ENCODE measurements around the gene SFT2D1.
A peak's percentile ranks its signal among the peaks of the same experiment; 100 is the strongest.
"Not testable (repeated sequence)": the region's sequence is repeated elsewhere in the genome, so short reads cannot be mapped to it uniquely, and the experiment has no call there.

SFT2D1 gene

DNA sequence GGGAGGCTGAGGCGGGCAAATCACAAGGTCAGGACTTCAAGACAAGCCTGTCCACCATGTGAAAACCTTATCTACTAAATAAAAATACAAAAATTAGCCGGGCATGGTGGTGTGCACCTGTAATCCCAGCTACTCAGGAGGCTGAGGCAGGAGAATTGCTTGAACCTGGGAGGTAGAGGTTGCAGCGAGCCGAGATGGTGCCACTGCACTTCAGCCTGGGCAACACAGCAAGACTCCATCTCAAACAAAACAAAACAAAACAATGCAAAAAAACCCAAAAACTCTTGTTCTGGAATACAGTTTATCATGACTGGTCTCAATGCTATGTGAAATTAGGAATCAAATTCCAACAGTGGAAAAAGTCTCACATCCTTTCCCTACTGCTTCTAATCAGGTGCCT, 20.1 kb upstream of the SFT2D1 start:
- not testable (repeated sequence) for DNase-seq

DNA sequence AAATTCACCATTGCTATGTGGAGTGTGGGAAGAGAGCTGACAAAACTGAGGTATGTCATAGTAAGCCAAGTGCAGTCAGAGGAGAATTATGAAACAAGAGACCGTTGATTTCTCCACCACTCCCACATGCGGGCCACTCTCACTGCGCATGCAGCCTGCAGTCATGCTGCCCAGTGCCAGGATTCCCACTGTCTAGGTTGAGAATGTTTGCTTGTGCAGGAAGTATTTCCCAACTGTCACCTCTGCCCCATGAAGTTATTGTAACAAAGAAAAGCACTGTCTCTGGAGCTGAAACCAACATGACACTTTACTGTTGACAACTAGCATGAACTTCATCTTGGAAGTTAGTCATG, 18.7 kb upstream of the SFT2D1 start:
- no peak for DNase-seq

DNA sequence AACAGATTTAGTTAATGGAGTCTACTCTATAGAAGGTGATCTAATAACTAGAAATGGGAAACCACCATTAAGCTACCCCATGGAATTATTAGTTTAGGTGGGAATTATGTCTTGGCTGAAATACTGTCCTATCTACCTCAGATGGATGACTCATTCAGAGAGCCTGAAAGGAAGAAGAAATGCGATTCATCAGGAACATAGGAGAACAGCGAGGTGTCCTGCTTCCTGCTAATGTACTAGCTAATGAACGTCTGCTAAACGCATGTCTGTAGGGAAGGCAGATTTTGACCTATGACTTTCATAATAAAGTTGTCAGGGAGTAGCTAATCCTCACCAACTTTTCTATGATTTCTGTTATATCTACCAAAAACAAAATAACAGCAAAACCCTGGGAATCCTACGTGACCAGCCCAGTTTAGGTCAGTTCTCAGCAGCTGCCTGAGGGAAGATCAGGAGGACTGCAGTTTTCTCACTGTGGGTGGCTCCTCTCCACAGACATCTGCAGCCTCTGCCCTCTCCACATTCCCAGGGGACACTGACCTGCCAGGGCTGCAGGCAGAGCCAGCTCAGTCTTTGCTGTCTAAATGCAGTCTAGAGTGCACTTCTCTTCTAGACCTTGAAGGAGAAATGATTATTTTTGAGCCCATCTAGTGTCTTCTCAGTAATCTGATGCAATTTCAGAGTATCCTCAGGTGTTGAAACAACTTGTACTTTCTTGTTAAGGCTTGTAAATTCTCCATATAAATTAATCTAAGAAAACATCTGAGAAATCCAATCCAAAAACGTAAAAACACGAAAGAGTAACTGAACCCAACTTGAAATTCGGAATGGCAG, 18.1 kb upstream of the SFT2D1 start:
- DNase-seq: no peak

DNA sequence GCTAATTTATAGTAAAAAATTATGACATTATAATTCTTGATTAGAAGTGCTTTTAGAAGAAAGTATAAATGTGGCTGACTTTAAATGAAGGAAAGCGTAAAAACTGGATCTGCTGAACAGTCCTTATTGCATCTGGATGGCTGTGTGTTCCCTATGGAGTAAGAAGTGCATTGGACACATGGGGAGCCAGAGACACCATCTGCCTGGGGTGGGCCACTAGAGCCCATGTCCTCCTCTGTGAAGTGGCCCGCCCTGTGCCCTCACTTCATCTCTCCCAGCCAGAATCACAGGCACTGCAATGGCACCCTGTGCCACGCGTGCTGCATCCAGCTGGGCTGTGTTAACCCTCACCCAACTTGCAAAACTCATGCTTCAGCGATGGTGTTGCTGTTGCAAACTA, 13.2 kb upstream of the SFT2D1 start:
- no peak for DNase-seq

DNA sequence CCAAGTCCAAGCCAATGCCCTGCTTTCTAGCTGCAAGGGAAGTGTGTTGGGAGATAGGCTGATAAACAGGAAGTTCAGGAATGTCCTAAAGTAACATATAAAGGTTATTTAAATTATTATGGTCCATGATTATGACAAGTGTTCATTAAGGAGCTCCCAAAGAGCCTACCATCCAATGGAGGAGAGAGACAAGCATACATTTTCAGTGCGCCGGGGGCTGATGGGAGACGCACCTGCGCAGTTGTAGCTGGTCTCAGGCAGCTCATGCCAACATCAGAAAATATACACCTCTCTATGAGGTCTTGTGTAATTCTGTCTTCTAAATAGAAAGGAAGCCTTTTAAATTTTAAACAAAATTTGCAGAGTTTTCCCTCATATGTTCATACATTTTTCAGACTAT, 12.6 kb upstream of the SFT2D1 start:
- no peak for DNase-seq

DNA sequence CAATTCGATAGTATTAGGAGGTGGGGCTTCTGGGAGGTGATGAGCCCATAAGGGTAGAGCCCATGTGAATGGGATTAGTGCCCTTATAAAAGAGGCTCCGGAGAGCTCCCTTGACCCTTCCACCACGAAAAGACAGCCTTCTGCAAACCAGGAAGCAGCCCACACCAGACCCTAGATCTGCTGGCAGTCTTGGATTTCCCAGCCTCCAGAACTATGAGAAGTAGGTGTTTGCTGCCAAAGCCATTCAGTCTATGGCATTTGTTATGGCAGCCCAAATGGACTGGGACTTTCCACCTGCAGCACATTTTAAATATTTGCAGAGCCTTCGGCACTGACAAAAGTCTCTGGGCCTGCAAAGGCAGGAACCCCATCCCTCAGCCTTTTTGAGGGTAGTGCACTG, 11.8 kb upstream of the SFT2D1 start:
- DNase-seq: no peak

DNA sequence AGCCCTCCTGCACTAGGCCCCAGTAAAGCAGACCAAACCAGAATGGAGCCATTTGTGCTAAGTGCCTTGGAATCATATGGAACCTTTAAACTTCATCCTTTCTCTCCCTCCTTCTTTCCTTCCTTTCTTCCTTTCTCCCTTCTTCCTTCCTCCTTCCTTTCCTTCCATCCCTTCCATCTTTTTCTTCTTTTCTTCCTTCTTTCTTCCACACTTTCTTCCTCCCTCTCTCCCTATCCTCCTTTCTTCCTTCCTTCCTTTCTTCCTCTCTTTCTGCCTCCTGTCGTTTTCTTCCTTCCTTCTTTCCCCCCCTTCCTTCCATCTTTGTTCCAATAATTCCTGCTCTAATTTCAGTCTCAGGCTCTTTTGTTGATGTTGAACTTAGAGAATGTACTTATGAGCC, 11.2 kb upstream of the SFT2D1 start:
- no peak for DNase-seq

DNA sequence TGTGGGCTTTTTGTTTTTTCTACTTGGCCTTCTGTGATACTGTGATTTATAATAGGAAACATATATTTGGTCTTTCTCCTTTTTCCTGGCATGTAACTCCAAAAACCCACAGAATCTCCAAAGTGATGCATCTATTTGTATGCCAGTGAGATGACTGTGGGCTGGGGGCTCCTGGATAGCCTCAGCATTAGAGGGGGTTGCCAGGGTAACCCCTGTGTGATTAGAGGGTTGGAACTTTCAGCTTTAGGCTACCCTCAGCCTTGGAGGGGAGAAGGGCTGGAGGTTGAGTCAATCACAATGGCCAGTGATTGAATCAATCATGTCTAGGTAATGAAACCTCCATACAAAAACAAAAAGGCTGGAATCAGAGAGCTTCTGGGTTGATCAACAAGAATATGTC, 10.6 kb upstream of the SFT2D1 start:
- no peak for DNase-seq

DNA sequence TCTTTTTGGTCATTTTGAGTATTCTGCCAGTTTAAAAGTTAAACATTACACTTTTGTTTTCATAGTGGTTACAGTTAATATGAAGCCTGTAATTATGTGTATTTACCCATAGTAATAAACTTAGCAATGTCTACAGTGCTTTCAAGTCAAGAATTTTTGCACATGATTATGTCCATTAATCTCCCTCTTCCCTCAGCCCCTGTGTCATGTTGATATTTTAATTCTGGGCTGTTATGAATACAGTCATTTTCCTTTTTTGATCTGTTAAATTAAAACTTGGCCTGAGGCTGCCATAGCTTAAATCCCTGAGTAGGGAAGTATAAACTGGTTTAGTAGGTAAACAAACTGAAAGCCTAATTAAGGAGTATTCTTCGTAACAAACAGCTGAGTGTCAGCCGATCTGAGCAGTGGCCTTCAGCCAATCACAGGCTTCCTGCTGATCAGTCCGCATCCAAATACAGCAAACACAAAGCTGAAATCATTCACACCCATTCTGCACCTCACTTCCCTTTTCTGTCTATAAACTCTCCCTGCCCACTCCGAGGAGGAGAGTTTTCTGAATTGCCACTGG, 9.5 kb upstream of the SFT2D1 start:
- DNase-seq: peak in 1 of 2 experiments; percentile 3

DNA sequence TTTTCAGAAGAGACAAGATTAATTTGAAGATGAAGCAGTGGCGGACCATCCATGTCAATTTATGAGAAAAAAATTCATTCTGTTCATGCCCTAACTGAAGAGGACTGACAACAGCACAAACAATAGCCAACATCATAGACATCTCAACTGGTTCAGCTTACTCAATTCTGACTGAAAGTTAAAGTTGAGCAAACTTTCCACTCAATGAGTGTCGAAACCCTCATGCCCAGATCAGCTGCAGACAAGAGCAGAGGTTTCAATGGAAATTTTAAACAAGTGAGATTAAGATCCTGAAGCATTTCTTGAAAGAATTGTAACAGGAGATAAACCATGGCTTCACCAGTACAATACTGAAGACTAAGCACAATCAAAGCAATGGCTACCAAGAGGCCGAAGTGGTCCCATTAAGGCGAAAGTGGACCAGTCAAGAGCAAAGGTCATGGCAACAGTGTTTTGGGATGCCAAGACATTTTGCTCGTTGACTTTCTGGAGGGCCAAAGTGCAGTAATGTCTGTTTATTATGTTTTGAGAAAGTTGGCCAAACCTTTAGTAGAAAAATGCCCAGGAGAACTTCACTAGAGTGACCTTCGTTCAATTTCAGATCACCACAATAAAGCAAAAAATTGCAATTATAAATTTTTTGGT, 6.1 kb upstream of the SFT2D1 start:
- DNase-seq: no peak

DNA sequence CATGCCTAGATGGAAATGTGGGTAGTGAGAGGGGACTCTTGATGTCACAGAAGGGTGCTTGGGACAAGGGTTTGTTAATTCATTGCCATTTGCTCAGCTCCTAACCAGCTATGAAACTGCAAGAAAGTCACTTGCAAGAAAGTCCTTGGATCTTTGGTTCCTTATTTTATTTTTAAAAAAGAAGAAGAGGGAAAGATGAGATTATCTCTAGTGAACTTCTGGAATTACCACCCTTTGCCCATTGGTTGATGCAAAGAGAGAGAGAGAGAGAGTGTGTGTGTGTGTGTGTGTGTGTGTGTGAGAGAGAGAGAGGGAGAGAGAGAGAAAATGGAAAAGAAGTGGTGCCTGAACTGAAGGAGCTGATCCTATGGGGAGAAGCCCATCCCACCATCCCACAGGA, 4.6 kb upstream of the SFT2D1 start:
- no peak for DNase-seq

DNA sequence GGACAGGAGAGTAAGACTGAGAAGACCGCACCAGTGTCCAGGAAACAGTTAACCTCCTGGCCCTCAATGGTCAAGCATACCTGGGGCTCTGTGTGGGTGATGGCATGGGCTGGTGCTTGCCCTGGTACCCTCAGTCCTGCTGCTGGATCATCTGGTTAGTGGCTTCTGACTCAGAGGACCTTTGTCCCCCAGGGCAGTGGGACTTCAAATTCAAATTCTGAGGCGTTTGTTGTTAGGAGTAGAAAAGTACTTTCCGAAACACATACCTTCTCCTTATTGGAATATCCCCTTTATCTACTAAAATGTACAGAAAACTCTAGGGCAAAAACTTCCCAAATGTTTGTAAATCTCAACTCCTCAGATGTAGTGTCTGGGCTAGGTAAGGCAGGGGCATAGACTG, 4.1 kb upstream of the SFT2D1 start:
- DNase-seq: no peak

DNA sequence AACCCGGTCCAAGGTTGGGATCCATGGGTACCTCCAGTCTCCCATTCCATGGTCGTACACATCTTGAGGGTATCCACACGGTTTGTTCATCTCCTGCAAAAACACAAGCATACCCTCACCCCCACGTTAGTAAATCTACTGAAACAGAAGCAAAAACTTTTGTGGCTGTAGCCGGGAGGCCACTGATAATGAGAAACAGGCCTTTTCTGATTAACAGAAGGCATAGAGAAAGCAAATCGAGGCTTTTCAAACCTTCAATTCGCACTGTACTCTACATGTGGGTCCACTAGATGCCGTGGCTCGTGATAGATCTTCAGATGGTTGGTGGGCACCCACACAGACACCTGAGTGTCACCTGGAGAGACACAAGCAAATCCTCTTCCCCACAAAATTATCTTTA, 3.3 kb upstream of the SFT2D1 start:
- DNase-seq: not testable (repeated sequence)

DNA sequence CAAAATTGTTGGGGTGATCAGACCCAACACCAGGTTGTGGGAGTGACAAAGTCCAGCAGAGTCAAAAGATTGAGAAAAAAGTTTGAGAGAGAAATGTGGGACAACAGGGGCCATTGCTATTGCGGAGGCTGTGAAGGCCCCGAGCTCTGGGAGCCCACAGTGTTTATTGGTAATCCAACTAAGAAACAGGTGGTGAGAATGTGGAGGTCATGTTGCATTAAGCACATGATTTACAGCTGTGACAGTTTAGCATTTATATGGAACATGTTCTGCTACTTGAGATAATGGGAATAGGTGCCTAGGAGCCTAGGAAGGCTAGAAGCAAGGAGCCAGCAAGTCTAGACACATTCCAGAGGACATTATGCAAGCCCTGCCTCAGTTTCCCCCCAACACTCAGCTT, 2.6 kb upstream of the SFT2D1 start:
- not testable (repeated sequence) for DNase-seq

DNA sequence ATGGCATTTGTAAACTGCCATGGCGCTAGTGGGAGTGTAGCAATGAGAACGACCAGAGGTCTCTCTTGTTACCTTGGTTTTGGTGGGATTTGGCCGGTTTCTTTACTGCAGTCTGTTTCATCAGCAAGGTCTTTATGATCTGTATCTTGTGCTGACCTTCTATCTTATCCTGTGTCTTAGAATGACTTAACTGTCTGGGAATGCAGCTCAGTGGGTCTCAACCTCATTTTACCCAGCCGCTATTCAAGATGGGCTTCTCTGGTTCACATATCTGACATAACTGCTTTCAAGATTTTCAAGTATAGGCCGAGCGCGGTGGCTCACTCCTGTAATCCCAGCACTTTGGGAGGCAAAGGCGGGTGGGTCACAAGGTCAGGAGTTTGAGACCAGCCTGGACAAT, 1.9 kb upstream of the SFT2D1 start:
- no peak for DNase-seq

DNA sequence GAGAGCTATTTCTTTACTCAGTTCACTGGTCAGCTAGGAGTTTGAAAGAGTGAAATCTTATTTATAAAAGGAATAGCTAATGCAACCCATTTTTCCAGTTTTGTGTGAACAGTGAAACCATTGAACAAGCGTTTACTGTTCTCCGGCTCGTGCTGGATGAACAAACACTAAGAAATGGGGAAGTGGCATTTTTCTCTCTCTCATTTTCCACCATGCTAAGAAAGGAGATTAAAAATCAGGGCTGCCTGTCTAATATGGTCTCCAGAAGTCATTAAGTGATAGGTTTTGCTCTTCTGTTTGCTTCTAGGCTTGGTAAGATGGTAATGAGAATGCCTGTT, 774 bp upstream of the SFT2D1 start:
- DNase-seq: no peak

DNA sequence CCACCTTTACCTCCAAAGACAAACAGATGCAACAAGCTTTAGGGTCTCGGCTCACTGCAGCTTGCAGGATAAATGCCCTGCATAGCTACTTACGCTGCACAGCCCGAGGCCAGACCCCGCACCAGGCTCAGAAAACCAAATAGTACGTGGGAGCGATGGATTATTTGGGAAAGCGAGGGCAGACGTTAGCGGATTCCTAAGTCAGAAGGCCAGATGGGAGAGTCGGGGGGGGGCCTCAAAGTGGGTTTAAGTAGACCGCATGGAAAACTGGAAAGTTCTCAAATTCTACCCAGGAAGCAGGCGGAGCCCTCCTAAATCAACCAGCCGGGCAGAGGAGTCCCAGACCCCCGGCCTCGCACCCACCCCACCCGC, 382 bp downstream of the SFT2D1 start:
- DNase-seq: peak in 1 of 2 experiments; percentile 4

DNA sequence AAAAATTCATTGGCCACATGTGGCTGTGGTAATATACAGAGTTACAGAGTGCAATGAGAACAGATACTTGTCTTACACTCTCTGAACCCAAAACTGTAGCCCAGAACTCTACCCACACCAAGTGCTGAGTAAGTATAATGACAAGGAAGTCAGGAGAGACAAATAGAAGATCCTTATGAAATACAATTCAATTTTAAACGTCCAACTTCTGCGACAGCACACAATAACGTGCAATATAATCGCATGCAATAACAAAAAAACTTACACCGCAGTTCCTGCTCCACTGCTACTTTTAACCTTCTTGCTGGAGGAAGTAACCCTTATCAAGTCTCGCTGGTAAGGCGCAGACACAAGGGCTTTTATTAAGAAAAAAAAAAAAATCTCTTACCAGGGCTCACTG, 881 bp downstream of the SFT2D1 start:
- DNase-seq: no peak

DNA sequence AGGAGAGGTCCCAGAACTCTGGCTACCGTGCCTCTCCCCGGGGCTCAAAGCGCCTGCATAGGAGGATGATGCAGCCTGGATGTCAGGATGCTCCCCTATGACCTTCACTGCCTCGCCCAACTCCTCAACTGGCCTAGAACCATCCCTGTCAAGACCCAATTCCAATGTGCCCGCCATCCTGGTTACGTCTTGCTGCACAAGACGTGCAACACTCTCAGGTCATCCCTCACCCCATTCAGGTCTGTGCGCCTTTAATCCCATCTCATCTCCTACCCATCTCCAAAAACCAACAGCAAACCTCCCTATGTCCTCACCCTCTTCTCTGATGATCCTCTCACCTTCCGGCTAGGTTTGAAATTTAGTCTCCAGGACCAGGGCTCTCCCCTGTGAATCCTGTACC, 3.5 kb downstream of the SFT2D1 start:
- DNase-seq: no peak

DNA sequence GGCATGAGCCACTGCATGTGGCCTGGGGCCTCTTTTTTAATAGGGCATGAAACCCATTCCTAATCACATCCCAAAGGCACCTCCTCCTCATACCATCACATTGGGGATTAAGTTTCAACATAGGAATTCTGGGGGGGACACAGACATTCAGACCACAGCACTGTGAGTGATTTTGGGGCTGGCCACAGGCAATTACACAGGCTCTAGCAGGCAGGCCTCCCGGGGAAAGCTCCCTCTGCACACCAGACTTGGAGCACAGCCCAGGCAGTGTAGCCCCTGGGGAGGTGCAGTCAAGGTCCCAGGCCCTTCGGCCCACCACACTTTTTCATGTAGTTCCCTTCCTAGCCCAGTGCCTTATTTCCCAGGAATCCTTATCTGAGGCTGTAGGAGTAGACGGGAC, 5.5 kb downstream of the SFT2D1 start:
- no peak for DNase-seq

DNA sequence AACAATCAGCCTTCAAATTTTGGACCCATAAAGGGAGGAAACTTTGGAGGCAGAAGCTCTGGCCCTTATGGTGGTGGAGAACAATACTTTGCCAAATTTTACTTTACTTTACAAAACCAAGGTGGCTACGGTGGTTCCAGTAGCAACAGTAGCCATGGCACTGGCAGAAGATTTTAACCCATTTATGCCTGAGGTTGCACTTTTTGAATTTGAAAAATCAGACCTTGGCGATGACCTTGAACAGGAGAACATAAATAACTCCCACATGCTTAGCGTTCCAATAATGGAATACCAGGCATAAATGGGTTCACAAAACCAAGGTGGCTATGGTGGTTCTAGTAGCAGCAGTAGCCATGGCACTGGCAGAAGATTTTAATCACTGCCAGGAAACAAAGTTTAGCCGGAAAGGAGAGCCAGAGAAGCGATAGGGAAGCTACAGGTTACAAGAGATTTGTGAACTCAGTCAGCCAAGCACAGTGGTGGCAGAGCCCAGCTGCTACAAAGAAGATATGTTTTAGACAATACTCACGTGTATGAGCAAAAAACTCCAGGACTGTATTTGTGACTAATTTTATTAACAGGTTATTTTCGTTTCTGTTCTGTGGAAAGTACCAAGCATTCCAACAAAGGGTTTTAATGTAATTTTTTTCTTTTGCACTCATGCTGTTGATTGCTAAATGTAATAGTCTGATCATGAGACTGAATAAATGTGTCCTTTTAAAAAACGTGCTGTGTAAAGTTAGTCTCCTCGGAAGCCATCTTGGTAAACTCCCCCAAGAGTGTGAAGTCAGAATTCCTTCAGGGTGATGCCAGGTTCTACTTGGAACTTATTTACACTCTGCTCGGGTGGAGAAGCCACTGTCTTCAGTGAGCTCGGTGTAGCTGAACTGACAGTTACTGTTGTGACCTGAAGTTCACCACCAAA, 6.7 kb downstream of the SFT2D1 start:
- DNase-seq: no peak

DNA sequence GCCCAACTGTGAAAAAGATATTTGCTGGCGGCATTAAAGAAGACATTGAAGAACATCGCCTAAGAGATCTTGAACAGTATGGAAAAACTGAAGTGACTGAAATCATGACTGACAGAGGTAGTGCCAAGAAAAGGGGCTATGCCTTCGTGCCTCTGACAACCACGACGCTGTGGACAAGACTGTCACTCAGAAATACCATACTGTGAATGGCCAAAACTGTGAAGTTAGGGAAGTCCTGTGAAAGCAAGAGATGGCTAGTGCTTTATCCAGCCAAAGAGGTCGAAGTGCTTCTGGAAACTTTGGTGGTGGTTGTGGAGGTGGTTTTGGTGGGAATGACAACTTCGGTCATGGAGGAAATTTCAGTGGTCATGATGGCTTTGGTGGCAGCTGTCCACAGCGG, 7.5 kb downstream of the SFT2D1 start:
- DNase-seq: no peak

DNA sequence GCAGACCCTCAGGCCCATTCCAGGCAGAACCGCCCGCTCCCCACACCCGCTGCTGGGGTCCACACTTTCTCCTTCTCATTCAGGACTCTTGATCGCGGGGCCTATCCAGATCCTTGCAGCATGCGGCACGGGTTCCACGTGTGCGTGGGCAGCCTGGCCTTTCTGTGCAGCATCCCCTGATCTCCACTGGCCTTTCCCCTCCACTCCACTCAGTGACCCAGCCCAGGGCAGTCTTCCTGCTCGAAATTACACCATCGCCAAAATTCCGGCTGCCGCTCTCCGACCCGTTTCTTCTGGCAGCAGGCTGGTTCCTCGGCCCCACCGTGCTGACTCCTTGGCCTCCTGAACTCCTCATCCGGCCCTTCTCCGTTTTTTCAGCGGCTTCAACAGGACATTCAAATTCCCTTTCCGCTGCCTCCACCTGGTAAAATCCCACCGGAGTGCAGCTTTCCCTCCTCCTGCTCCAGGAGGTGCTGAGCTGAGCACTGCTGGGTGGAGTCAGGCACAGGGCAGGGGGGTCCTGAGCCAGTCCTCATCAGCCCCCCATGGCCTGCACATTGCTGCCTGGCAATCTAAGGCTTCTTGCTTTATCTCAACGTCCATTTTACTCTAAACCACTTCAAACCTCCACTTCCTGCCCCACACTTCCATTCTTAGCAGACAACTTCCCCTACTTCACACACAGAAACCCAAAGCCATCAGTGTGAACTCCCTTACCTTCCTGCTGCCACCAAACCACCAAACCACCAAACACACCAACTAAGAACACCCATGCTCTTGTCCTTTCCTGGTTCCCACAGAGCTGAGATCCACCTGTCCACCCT, 9.0 kb downstream of the SFT2D1 start:
- DNase-seq: no peak
